GM19035 (cell line): ENCODE measurements around the gene SPOCK3.

Source experiments
- ATAC-seq: cut with Tn5 transposase; IDR thresholded peaks from one replicate; pipeline ENCODE4 v1.9.1; 2021; ENCODE audit not compliant: unreplicated experiment

SPOCK3 gene

GRCh38 chr4:167041524-167041923 lies 192.8 kb downstream of the SPOCK3 start:
- no peak for ATAC-seq

GRCh38 chr4:167035390-167035789 lies 198.9 kb downstream of the SPOCK3 start:
- no peak for ATAC-seq

- no peak for ATAC-seq
Measured at GRCh38 chr4:167034983-167035382, 199.3 kb downstream of the SPOCK3 start.

GRCh38 chr4:167032871-167033270 lies 201.4 kb downstream of the SPOCK3 start:
- ATAC-seq, result no peak

- no peak for ATAC-seq
Measured at GRCh38 chr4:167031534-167032156, 202.6 kb downstream of the SPOCK3 start.

- ATAC-seq, result no peak
Measured at GRCh38 chr4:167028976-167029375, 205.3 kb downstream of the SPOCK3 start.

GRCh38 chr4:167025670-167026069 lies 208.6 kb downstream of the SPOCK3 start:
- ATAC-seq, result no peak

- no peak for ATAC-seq
Measured at GRCh38 chr4:167023364-167023925, 210.8 kb downstream of the SPOCK3 start.

- ATAC-seq, result peak; percentile 68
Measured at GRCh38 chr4:167021545-167022155, 212.6 kb downstream of the SPOCK3 start.

- peak; percentile 49 for ATAC-seq
Measured at GRCh38 chr4:167020410-167020809, 213.9 kb downstream of the SPOCK3 start.

- ATAC-seq, result no peak
Measured at GRCh38 chr4:167014944-167015343, 219.3 kb downstream of the SPOCK3 start.

- no peak for ATAC-seq
Measured at GRCh38 chr4:167003326-167003725, 231.0 kb downstream of the SPOCK3 start.

- ATAC-seq, result no peak
Measured at GRCh38 chr4:167000141-167000852, 234.0 kb downstream of the SPOCK3 start.

GRCh38 chr4:166996216-166996615 lies 238.1 kb downstream of the SPOCK3 start:
- no peak for ATAC-seq

GRCh38 chr4:166994686-166995085 lies 239.6 kb downstream of the SPOCK3 start:
- no peak for ATAC-seq

GRCh38 chr4:166991006-166991561 lies 243.2 kb downstream of the SPOCK3 start:
- ATAC-seq, result no peak

GRCh38 chr4:166989886-166990285 lies 244.4 kb downstream of the SPOCK3 start:
- ATAC-seq, result no peak

GRCh38 chr4:166987026-166987425 lies 247.3 kb downstream of the SPOCK3 start:
- ATAC-seq, result no peak

- ATAC-seq, result no peak
Measured at GRCh38 chr4:166981847-166982246, 252.4 kb downstream of the SPOCK3 start.

- no peak for ATAC-seq
Measured at GRCh38 chr4:166980419-166980818, 253.9 kb downstream of the SPOCK3 start.

GRCh38 chr4:166977596-166977995 lies 256.7 kb downstream of the SPOCK3 start:
- ATAC-seq, result no peak

GRCh38 chr4:166972071-166972470 lies 262.2 kb downstream of the SPOCK3 start:
- ATAC-seq, result no peak
